Mammary epithelial cell (primary cell): ENCODE measurements around the gene FUT4.

Experiments used
- CTCF ChIP-seq, 2 donors: IDR thresholded peaks in 1 of 2; conservative IDR thresholded peaks in 1 of 2; 2 replicates each; pipeline ENCODE4 v1.5.1; 2011 to 2012; ENCODE audit warnings: inconsistent platforms in 2 of 2, low read length in 2 of 2, mild to moderate bottlenecking in 2 of 2, control low read depth in 1 of 2, low read depth in 1 of 2; ENCODE audit not compliant: insufficient read depth in 1 of 2; ENCODE audit errors: extremely low read depth in 1 of 2
- EZH2 ChIP-seq: IDR thresholded peaks from 2 replicates; pipeline ENCODE4 v1.6.1; 2012; ENCODE audit warnings: low read length, inconsistent platforms, borderline replicate concordance

GRCh38 chr11:94533696-94534630, 9.8 kb upstream of the FUT4 start:
- TF ChIP-seq CTCF (conservative IDR thresholded peaks at IDR 0.05 in 1 of 2, IDR thresholded peaks at IDR 0.05 in 1 of 2; ENCODE audit: extremely low read depth in 1 of 2, insufficient read depth in 1 of 2, low read depth in 1 of 2, low read length in 2 of 2) (no peak), EZH2 (no peak)
